ENCODE measurements around the gene MAST4. TPM values are rescaled to one million over a fixed set of nuclear protein-coding genes. Genes with fewer than 3 reads are reported as not detected.
A peak's percentile ranks its signal among the peaks of the same experiment; 100 is the strongest.

Gene MAST4
- total RNA-seq, 4 donors from 2014 or later: 8.2 to 203 (median 35.5) TPM

DNA sequence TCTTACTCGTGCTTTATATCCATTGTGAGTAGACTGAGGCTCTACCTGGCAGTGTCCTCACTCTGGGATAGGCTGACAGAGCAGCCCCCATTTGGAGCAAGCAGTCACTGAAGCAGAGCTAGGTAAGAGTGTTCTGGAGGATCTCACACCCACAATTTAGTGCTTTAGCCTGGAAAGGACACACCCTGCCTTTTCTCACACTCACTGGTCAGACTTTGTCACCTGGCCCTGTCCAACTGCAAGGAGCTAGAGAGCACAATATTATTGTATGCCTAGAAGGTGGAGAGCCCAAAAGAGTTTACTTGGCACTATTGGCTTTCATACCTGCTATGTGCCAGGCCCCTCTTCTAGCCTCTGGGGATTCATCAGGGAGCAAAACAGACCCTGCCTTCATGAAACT is 141.9 kb downstream of the MAST4 start:
- no peak for TF ChIP-seq POLR2A (IDR thresholded peaks at IDR 0.05)
- TF ChIP-seq, protein P1, sequence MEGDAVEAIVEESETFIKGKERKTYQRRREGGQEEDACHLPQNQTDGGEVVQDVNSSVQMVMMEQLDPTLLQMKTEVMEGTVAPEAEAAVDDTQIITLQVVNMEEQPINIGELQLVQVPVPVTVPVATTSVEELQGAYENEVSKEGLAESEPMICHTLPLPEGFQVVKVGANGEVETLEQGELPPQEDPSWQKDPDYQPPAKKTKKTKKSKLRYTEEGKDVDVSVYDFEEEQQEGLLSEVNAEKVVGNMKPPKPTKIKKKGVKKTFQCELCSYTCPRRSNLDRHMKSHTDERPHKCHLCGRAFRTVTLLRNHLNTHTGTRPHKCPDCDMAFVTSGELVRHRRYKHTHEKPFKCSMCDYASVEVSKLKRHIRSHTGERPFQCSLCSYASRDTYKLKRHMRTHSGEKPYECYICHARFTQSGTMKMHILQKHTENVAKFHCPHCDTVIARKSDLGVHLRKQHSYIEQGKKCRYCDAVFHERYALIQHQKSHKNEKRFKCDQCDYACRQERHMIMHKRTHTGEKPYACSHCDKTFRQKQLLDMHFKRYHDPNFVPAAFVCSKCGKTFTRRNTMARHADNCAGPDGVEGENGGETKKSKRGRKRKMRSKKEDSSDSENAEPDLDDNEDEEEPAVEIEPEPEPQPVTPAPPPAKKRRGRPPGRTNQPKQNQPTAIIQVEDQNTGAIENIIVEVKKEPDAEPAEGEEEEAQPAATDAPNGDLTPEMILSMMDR (IDR thresholded peaks at IDR 0.05): no peak
- H3K27me3 ChIP-seq: no peaks in the 10 kb centered on the region
- H3K4me1 ChIP-seq: no peaks in the 10 kb centered on the region
- no peak for DNase-seq
- intact Hi-C loops (cut with DNase I; ENCODE audit: low total_unique reads): no loop called here
- H3K36me3 ChIP-seq: no peaks in the 10 kb centered on the region
- H3K4me3 ChIP-seq: no peak overlapping the region
- H3K9me3 ChIP-seq: no peaks in the 10 kb centered on the region
- no peak overlapping the region for H3K27ac ChIP-seq

DNA sequence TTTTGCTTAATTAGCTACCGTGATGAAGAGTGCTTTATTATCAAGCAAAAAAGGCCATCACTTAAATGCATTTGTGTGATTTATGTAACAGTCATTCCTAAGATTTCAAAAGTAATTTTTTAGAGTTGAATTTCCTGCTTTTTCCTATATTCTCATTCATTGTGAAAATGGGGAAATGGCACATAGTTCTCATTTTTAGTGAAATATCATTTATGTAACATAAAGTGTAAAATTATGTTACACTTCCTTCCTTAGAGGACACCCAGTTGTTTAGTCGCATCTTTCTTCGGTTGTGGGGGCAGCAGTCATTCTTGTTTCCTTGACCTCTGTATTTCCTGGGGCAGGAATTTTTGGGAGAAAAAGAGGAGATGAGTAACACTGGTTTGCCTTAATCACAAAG is 142.8 kb downstream of the MAST4 start:
- no peaks in the 10 kb centered on the region for H3K36me3 ChIP-seq
- TF ChIP-seq, protein P1 (IDR thresholded peaks at IDR 0.05): no peak
- no peak for TF ChIP-seq POLR2A (IDR thresholded peaks at IDR 0.05)
- intact Hi-C loops (cut with DNase I; ENCODE audit: low total_unique reads): no loop called here
- no peak overlapping the region for H3K4me3 ChIP-seq
- no peaks in the 10 kb centered on the region for H3K9me3 ChIP-seq
- no peaks in the 10 kb centered on the region for H3K4me1 ChIP-seq
- H3K27me3 ChIP-seq: no peaks in the 10 kb centered on the region
- no peak for DNase-seq
- H3K27ac ChIP-seq: no peak overlapping the region

DNA sequence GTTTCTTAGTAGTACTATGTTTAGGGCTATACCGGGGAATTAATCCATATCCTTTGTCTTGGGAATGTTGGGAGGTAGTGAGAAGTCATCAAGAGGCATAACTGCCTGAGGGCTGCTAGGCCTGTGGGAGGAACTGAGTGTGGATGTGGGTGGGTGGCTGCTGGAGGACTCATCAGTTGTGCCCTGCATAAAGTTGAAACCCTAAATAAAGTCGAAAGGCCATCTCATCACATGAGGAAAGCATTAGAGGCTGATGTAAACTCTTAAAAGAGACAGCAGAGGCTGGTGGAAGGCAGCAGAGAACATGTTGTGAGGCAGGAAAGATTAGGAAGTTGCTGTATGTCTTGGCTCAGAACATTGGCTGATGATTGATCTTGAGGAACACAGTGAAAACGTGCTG is 143.8 kb downstream of the MAST4 start:
- Histone ChIP-seq H3K4me3 (no peak overlapping the region), H3K27me3 (no peaks in the 10 kb centered on the region), H3K9me3 (no peaks in the 10 kb centered on the region), H3K36me3 (no peaks in the 10 kb centered on the region), H3K4me1 (no peaks in the 10 kb centered on the region), H3K27ac (no peak overlapping the region)
- TF ChIP-seq POLR2A (IDR thresholded peaks at IDR 0.05): no peak
- TF ChIP-seq, protein P1 (IDR thresholded peaks at IDR 0.05): no peak
- no peak for DNase-seq
- intact Hi-C loops (cut with DNase I; ENCODE audit: low total_unique reads): no loop called here

DNA sequence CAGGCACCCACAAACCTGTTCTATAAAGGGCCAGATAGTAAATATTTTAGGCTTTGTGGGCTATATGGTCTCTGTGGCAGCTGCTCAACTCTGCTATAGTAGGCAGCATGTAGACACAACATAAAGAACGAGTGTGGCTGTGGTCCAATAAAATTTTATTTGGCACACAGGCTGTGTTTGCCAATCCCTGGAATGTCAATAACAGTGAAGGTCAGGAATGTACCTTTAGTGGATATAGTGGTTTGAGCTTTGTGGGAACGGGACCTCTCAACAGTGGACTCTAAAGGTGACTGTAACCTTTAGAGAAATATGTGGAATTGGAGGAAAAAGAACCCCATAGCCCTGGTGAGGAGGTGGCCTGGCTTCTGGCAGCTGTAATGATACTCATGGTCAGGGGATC is 145.2 kb downstream of the MAST4 start:
- Histone ChIP-seq H3K4me3 (no peak overlapping the region), H3K4me1 (no peaks in the 10 kb centered on the region), H3K36me3 (no peaks in the 10 kb centered on the region), H3K27me3 (no peaks in the 10 kb centered on the region), H3K9me3 (no peaks in the 10 kb centered on the region), H3K27ac (no peak overlapping the region)
- DNase-seq: no peak
- intact Hi-C loops (cut with DNase I; ENCODE audit: low total_unique reads): no loop called here
- TF ChIP-seq, protein P1 (IDR thresholded peaks at IDR 0.05): no peak
- no peak for TF ChIP-seq POLR2A (IDR thresholded peaks at IDR 0.05)

DNA sequence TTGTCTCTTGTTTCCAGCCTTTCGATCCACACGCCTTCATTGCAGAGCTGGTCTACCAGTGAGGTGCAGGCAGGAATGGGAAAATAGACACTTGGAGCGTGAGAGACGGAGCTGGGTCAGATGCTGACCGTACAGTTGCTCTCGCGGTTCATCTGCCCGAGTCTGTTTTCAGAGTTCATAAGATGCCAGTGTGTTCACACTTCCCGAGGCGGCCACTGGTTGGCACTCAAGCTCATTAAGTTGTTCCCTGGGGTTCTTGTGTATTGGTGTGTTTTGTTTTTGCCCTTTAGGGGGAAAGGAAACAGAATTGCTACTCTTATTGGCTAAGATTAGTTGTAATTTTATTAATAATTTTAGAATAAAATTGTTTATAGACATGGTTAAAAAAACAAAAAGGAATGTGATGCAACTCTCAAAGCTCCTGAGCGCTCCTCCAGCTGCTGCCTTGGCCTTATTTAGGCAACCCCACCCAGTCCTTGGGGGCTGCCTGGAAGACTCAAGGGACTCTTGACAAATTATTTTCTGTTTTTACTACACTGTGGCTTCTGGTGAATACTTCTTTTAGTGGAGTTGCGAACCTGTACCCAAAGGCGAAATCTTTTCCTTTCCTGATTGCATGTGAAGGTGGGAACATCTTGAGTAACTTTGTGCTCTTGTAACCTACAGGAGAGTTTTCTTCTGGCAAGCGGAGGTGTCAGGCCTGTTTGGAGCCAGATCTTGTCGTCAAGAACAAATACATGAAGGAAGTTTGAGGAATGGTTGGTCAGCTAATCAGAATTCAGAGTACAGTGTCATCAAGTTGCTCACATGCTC is 146.1 kb downstream of the MAST4 start:
- Histone ChIP-seq H3K9me3 (no peaks in the 10 kb centered on the region), H3K4me1 (no peaks in the 10 kb centered on the region), H3K27me3 (no peaks in the 10 kb centered on the region), H3K36me3 (no peaks in the 10 kb centered on the region), H3K27ac (no peak overlapping the region), H3K4me3 (no peak overlapping the region)
- intact Hi-C loops (cut with DNase I; ENCODE audit: low total_unique reads): no loop called here
- TF ChIP-seq POLR2A (IDR thresholded peaks at IDR 0.05): no peak
- TF ChIP-seq, protein P1 (IDR thresholded peaks at IDR 0.05): peak in 1 of 4 experiments; percentile 5
- DNase-seq: no peak

All from uterus (tissue), 4 donors.